Measurements from ENCODE around the gene NME7. TPM values are rescaled to one million over a fixed set of nuclear protein-coding genes. Genes with fewer than 3 reads are reported as not detected.
A peak's percentile ranks its signal among the peaks of the same experiment; 100 is the strongest.
"Not testable (repeated sequence)": the region's sequence is repeated elsewhere in the genome, so short reads cannot be mapped to it uniquely, and the experiment has no call there.

NME7 gene
- total RNA-seq, 1 experiment from 2014 or later = 83.7 TPM

GRCh38 chr1:169234780-169235179 lies 132.8 kb downstream of the NME7 start:
- no peak for DNase-seq (ENCODE audit: low spot score)

- no peak for DNase-seq (ENCODE audit: low spot score)
Measured at GRCh38 chr1:169217636-169218035, 150.0 kb downstream of the NME7 start.

- DNase-seq (ENCODE audit: low spot score) = no peak
Measured at GRCh38 chr1:169214598-169214997, 153.0 kb downstream of the NME7 start.

GRCh38 chr1:169212088-169212487 lies 155.5 kb downstream of the NME7 start:
- DNase-seq (ENCODE audit: low spot score) = no peak

- no peak for DNase-seq (ENCODE audit: low spot score)
Measured at GRCh38 chr1:169207797-169208520, 159.6 kb downstream of the NME7 start.

- no peak for DNase-seq (ENCODE audit: low spot score)
Measured at GRCh38 chr1:169204157-169204556, 163.4 kb downstream of the NME7 start.

GRCh38 chr1:169202791-169203665 lies 164.6 kb downstream of the NME7 start:
- no peak for DNase-seq (ENCODE audit: low spot score)

- peak; percentile 71 for DNase-seq (ENCODE audit: low spot score)
Measured at GRCh38 chr1:169201084-169201619, 166.4 kb downstream of the NME7 start.

GRCh38 chr1:169200319-169200718 lies 167.3 kb downstream of the NME7 start:
- DNase-seq (ENCODE audit: low spot score) = no peak

GRCh38 chr1:169196581-169196980 lies 171.0 kb downstream of the NME7 start:
- no peak for DNase-seq (ENCODE audit: low spot score)

- no peak for DNase-seq (ENCODE audit: low spot score)
Measured at GRCh38 chr1:169196161-169196560, 171.4 kb downstream of the NME7 start.

GRCh38 chr1:169193191-169193850 lies 174.3 kb downstream of the NME7 start:
- DNase-seq (ENCODE audit: low spot score) = no peak

GRCh38 chr1:169186106-169186505 lies 181.5 kb downstream of the NME7 start:
- no peak for DNase-seq (ENCODE audit: low spot score)

- DNase-seq (ENCODE audit: low spot score) = no peak
Measured at GRCh38 chr1:169184812-169185211, 182.8 kb downstream of the NME7 start.

GRCh38 chr1:169180174-169180573 lies 187.4 kb downstream of the NME7 start:
- no peak for DNase-seq (ENCODE audit: low spot score)

GRCh38 chr1:169179431-169179830 lies 188.2 kb downstream of the NME7 start:
- not testable (repeated sequence) for DNase-seq (ENCODE audit: low spot score)

- no peak for DNase-seq (ENCODE audit: low spot score)
Measured at GRCh38 chr1:169175461-169175860, 192.1 kb downstream of the NME7 start.

GRCh38 chr1:169163059-169163458 lies 204.5 kb downstream of the NME7 start:
- peak; percentile 75 for DNase-seq (ENCODE audit: low spot score)

GRCh38 chr1:169161496-169162194 lies 206.0 kb downstream of the NME7 start:
- peak; percentile 66 for DNase-seq (ENCODE audit: low spot score)

- DNase-seq (ENCODE audit: low spot score) = peak; percentile 38
Measured at GRCh38 chr1:169160845-169161495, 206.6 kb downstream of the NME7 start.

- no peak for DNase-seq (ENCODE audit: low spot score)
Measured at GRCh38 chr1:169156580-169156979, 211.0 kb downstream of the NME7 start.
